Esophagus muscularis mucosa (tissue), 4 donors: Measurements from ENCODE around the gene MTCL1.

Source experiments
- CTCF ChIP-seq, 3 experiments: fragments of 200-600 bp in 2 of 3; fragments of 450-650 bp in 1 of 3; sonication (generic) in 2 of 3; IDR thresholded peaks; one replicate each; pipeline ENCODE4 v1.5.1; 2017 to 2019; ENCODE audit warnings: antibody characterized with exemption in 3 of 3, mild to moderate bottlenecking in 2 of 3, moderate library complexity in 1 of 3
- EP300 ChIP-seq: sonication (generic); formaldehyde crosslinking; IDR thresholded peaks from one replicate; pipeline ENCODE4 v1.6.1; 2017; ENCODE audit warnings: antibody characterized with exemption
- POLR2A ChIP-seq: fragments of 450-650 bp; IDR thresholded peaks from one replicate; pipeline ENCODE4 v1.6.1; 2017; ENCODE audit warnings: antibody characterized with exemption, moderate library complexity, mild to moderate bottlenecking, low read depth
- POLR2AphosphoS5 ChIP-seq, 2 donors: sonication (generic); formaldehyde crosslinking; IDR thresholded peaks; one replicate each; pipeline ENCODE4 v1.6.1; 2017; ENCODE audit warnings: antibody characterized with exemption in 2 of 2

- TF ChIP-seq CTCF (IDR thresholded peaks at IDR 0.05) (no peak), POLR2A (no peak), POLR2AphosphoS5 (IDR thresholded peaks at IDR 0.05) (no peak), EP300 (no peak)
Observed at GRCh38 chr18:8809514-8809913, 104.2 kb downstream of the MTCL1 start.
